Measurements from ENCODE around the gene PARP3. TPM values are rescaled to one million over a fixed set of nuclear protein-coding genes. Genes with fewer than 3 reads are reported as not detected.
"Not testable (repeated sequence)": the region's sequence is repeated elsewhere in the genome, so short reads cannot be mapped to it uniquely, and the experiment has no call there.

The PARP3 gene
- total RNA-seq, 4 donors from 2014 or later: 6.0 to 16.2 (median 9.0) TPM

DNA sequence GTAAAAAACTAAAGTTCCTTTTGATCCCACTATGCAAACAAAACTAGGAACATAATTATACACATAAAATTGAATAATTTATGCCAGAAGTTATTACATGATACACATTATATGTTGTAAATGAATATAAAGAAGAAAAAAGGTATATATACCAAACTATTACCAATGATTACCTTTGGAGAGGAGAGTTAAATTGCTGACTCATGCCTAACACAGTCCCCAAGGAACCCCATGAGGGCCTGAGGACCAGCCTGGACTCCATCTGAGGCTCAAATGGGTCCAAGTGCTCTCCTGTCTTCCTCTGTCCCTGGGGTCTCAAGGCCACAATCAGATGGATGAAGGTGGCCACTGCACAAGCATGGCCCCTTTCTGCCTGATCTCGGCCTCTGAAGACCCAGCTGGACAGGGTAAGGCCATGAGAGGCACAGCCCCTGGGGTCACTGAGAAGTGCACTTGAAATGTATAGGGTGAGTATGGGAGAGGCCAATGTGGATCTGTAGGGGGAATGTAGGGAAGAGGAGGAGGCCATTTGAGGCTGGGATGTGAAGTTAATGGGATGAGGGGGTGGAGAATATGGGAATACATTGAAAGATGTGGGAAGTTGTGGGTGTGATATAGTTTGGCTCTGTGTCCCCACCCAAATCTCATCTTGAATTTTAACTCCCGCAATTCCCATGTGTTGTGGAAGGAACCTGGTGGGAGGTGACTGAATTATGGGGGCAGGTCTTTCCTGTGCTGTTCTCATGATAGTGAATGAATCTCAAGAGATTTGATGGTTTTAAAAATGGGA lies 37.9 kb upstream of the PARP3 start:
- intact Hi-C loops (cut with DNase I; ENCODE audit: low total_unique reads): no loop called here
- TF ChIP-seq POLR2A (IDR thresholded peaks at IDR 0.05): no peak
- 89 to 92% methylated on average over 2 of the region's 2 CpGs for WGBS, 2 donors
- DNase-seq (ENCODE audit: low spot score in 2 of 2): no peak
- no peak overlapping the region for H3K4me3 ChIP-seq (ENCODE audit: low read depth, poor library complexity, severe bottlenecking)

DNA sequence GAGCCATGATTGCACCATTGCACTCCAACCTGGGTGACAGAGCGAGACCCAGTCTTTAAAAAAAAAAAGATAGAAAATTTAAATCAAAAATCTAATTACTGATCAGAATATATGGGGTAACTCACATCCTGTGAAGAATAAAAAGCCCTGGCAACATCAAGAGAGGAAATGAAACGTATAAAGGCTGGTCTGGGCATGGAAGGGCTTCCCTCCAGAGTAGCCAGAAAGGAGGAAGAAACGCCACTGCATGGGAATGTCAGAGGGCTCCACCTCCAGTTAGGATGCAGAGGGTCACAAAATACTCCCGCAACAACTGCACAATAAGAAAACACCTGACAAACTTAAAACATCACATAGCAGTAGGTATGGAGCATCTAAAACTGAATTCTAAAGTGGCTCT lies 34.1 kb upstream of the PARP3 start:
- intact Hi-C loops (cut with DNase I; ENCODE audit: low total_unique reads): no loop called here
- TF ChIP-seq POLR2A (IDR thresholded peaks at IDR 0.05): no peak
- TF ChIP-seq, protein P1, sequence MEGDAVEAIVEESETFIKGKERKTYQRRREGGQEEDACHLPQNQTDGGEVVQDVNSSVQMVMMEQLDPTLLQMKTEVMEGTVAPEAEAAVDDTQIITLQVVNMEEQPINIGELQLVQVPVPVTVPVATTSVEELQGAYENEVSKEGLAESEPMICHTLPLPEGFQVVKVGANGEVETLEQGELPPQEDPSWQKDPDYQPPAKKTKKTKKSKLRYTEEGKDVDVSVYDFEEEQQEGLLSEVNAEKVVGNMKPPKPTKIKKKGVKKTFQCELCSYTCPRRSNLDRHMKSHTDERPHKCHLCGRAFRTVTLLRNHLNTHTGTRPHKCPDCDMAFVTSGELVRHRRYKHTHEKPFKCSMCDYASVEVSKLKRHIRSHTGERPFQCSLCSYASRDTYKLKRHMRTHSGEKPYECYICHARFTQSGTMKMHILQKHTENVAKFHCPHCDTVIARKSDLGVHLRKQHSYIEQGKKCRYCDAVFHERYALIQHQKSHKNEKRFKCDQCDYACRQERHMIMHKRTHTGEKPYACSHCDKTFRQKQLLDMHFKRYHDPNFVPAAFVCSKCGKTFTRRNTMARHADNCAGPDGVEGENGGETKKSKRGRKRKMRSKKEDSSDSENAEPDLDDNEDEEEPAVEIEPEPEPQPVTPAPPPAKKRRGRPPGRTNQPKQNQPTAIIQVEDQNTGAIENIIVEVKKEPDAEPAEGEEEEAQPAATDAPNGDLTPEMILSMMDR (IDR thresholded peaks at IDR 0.05): no peak
- no peak for DNase-seq (ENCODE audit: low spot score in 2 of 2)
- no peak overlapping the region for H3K4me3 ChIP-seq (ENCODE audit: low read depth, poor library complexity, severe bottlenecking)
- 62 to 70% methylated on average over 4 of the region's 4 CpGs for WGBS, 2 donors

DNA sequence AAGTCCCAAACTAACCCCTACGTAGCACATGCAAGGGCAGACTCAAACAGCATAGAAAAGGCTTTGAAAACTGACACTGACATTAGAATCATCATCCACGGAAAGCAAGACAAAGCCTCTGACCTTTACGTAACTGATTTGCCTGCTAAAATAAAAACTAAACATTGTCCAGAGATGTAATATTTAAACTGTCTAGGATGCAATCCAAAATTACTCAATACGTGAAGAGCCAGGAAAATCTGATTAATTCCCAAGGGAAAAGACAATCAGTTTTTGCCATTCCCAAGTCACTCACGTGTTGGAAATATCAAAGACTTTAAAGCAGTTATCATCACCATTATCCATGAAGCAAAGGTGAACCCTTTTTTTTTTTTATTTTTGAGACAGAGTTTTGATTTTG lies 25.7 kb upstream of the PARP3 start:
- intact Hi-C loops (cut with DNase I; ENCODE audit: low total_unique reads): no loop called here
- no peak overlapping the region for H3K4me3 ChIP-seq (ENCODE audit: low read depth, poor library complexity, severe bottlenecking)
- 45 to 50% methylated on average over 5 of the region's 5 CpGs for WGBS, 2 donors
- DNase-seq (ENCODE audit: low spot score in 2 of 2): no peak
- TF ChIP-seq POLR2A (IDR thresholded peaks at IDR 0.05): no peak
- TF ChIP-seq, protein P1 (IDR thresholded peaks at IDR 0.05): no peak

DNA sequence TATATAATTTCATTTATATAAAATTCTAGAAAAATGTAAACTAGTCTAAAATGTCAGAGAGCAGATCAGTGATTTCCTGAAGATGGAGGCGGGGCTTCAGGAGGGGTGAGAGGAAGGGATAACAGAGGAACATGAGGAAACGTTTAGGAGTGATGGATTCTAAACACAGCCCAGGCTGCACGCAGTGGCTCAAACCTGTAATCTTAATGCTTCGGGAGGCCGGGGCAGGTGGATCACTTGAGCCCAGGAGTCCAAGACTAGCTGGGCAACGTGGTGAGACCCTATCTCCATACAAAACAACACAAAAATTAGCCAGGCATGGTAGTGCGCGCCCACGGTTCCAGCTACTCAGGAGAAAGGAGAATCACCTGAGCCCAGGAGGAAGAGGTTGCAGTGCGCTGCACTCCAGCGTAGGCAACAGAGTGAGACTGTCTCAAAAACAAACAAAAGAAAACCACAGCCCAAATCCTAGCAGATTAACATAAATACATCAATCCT lies 21.0 kb upstream of the PARP3 start:
- DNase-seq (ENCODE audit: low spot score in 2 of 2): peak in 1 of 2 donors; percentile 66
- no peak for TF ChIP-seq POLR2A (IDR thresholded peaks at IDR 0.05)
- TF ChIP-seq, protein P1 (IDR thresholded peaks at IDR 0.05): no peak
- 78% methylated on average over 11 of the region's 11 CpGs for WGBS, 2 donors
- no peak overlapping the region for H3K4me3 ChIP-seq (ENCODE audit: low read depth, poor library complexity, severe bottlenecking)
- intact Hi-C loops (cut with DNase I; ENCODE audit: low total_unique reads): no loop called here

DNA sequence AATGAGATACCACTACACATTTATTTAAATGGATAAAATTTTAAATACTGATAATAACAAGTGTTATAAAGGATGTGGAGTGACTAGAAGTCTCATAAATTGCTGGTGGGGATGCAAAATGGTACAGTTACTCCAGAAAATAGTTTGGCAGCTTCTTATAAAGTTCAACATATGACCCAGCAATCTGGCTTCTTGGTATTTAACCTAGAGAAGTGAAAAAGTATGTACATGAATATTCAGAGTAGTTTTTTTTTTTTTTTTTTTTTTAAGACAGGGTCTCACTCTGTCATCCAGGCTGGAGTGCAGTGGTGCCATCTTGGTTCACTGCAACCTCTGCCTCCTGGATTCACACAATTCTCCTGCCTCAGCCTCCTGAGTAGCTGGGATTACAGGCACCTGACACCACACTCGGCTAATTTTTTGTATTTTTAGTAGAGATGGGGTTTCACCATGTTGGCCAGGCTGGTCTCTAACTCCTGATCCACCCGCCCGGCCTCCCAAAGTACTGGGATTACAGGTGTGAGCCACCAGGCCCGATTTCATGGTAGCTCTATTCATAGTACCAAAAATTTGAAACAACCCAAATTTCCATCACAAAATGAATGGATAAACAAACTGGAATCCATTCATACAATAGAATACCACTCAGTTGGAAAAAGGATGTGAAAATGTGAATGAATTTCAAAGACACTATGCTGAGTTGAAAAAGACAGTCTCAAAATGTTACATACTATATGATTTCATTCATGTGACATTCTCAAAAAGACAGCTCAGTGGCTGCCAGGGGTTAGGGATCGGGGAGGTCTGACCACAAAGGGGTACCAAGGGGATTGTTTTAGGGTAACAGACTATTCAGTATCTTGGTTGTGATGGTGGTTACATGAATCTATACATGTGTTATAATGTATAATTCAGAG lies 14.8 kb upstream of the PARP3 start:
- no peak overlapping the region for H3K4me3 ChIP-seq (ENCODE audit: low read depth, poor library complexity, severe bottlenecking)
- WGBS, 2 donors: 90 to 94% methylated on average over 5 of the region's 5 CpGs
- DNase-seq (ENCODE audit: low spot score in 2 of 2): no peak
- TF ChIP-seq, protein P1 (IDR thresholded peaks at IDR 0.05): no peak
- TF ChIP-seq POLR2A (IDR thresholded peaks at IDR 0.05): no peak
- intact Hi-C loops (cut with DNase I; ENCODE audit: low total_unique reads): no loop called here

DNA sequence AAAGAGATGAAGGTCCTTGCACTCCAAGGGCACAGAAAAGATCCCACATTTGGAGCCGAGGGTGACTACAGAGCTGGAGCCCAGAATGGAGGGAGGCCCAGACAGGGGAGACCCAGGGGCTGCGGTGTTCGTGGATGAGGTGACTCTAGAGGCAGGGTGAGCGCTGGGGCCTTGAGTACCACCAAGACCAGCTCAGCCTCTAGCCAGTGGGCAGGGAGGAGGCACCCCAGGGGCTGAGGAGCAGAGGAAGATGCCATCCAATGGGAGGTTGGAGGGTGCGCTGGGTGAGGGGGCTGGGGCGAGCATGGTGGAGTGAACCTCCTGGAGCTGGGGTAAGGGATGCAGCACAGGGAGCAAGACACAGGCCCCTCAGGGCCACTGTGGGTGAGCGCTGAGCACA lies 13.7 kb upstream of the PARP3 start:
- DNase-seq (ENCODE audit: low spot score in 2 of 2): peak in 1 of 2 donors; percentile 80
- intact Hi-C loops (cut with DNase I; ENCODE audit: low total_unique reads): no loop called here
- 90 to 96% methylated on average over 7 of the region's 7 CpGs for WGBS, 2 donors
- TF ChIP-seq, protein P1 (IDR thresholded peaks at IDR 0.05): no peak
- no peak for TF ChIP-seq POLR2A (IDR thresholded peaks at IDR 0.05)
- no peak overlapping the region for H3K4me3 ChIP-seq (ENCODE audit: low read depth, poor library complexity, severe bottlenecking)

DNA sequence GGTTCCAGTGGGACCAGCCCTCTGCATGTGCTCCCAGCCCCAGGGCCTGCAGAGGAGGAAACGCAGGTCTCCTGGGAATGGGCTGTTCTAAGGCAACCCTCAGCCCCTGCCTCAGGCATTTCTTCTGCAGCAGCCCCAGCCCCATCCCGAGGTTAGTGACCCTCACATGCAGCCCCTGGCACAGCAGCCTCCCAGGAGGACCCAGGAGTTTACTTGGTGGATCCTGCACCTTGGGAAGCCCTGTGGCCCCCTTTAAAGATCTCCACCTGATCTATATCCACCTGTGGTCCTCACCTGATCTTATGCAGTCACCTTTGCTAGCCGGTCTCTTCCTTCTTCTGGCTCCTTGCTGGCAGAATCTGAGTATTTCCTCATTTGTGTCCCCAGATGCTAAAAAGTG lies 13.2 kb upstream of the PARP3 start:
- H3K4me3 ChIP-seq (ENCODE audit: low read depth, poor library complexity, severe bottlenecking); intact Hi-C loops (cut with DNase I; ENCODE audit: low total_unique reads): not testable (repeated sequence)
- 79 to 81% methylated on average over 3 of the region's 3 CpGs for WGBS, 2 donors
- DNase-seq (ENCODE audit: low spot score in 2 of 2): peak in 1 of 2 donors; percentile 43
